Transverse colon (tissue), 4 donors: ENCODE data around the gene PYGM. TPM values are rescaled to one million over a fixed set of nuclear protein-coding genes. Genes with fewer than 3 reads are reported as not detected.
A peak's percentile ranks its signal among the peaks of the same experiment; 100 is the strongest.

Source experiments
- DNase-seq: peaks from one replicate; pipeline ENCODE4 v3.0.0-alpha.2; 2019
- H3K27ac ChIP-seq, 4 donors: fragments of 200-600 bp; sonication (generic); 2 replicates each; pipeline ENCODE4 v1.5.1; 2016 to 2018; ENCODE audit warnings: inconsistent platforms in 4 of 4
- H3K27me3 ChIP-seq: fragments of 200-600 bp; sonication (generic); 2 replicates; pipeline ENCODE4 v1.5.1; 2017; ENCODE audit warnings: inconsistent platforms
- H3K36me3 ChIP-seq, 4 donors: fragments of 200-600 bp; sonication (generic); 2 replicates each; pipeline ENCODE4 v1.5.1; 2017 to 2019; ENCODE audit warnings: inconsistent platforms in 4 of 4
- H3K4me1 ChIP-seq, 4 donors: fragments of 200-600 bp; sonication (generic); 2 replicates each; pipeline ENCODE4 v1.5.1; 2017 to 2020; ENCODE audit warnings: inconsistent platforms in 4 of 4
- H3K4me3 ChIP-seq, 4 donors: fragments of 200-600 bp; sonication (generic); 1 replicate in 1 of 4; 2 replicates in 3 of 4; pipeline versions ENCODE4 v1.5.1 to v1.6.1; 2017 to 2019; ENCODE audit warnings: inconsistent platforms in 4 of 4
- H3K9me3 ChIP-seq, 2 donors: fragments of 200-600 bp; sonication (generic); 2 replicates each; pipeline ENCODE4 v1.5.1; 2017 to 2019; ENCODE audit warnings: inconsistent platforms in 2 of 2
- EP300 ChIP-seq: sonication (generic); formaldehyde crosslinking; IDR thresholded peaks from one replicate; pipeline ENCODE4 v1.6.1; 2017; ENCODE audit warnings: antibody characterized with exemption, low read depth
- POLR2A ChIP-seq: fragments of 450-650 bp; IDR thresholded peaks from one replicate; pipeline ENCODE4 v1.6.1; 2016; ENCODE audit warnings: antibody characterized with exemption, mild to moderate bottlenecking, moderate library complexity
- POLR2AphosphoS5 ChIP-seq, 3 donors: sonication (generic); formaldehyde crosslinking; IDR thresholded peaks; one replicate each; pipeline ENCODE4 v1.6.1; 2016; ENCODE audit warnings: antibody characterized with exemption in 3 of 3
- WGBS, 2 donors: methylation state at CpG; one replicate each; pipeline ENCODE4 v1.1.5; 2018; ENCODE audit warnings: low coverage in 1 of 2; 5-methylcytosine and 5-hydroxymethylcytosine counted together
- in situ Hi-C, 4 donors: fragments of 200-750 bp; cut with MboI; loops; one replicate each; pipeline versions ENCODE4 v1.15.0 to v1.15.1; 2017; ENCODE audit warnings: low sequenced_read_pairs in 3 of 4, low pct_ligation_motif_present in 1 of 4, low pct_unique_long_range_greater_than_20kb in 1 of 4
- intact Hi-C: fragments of 100-400 bp; cut with DNase I; formaldehyde crosslinking; loops from one replicate; pipeline ENCODE4 v1.15.1; 2023; ENCODE audit warnings: low total_unique reads
- total RNA-seq, 4 donors: library from RNA; depleted of rRNA; stranded (reverse); fragments of >200 nt; gene quantifications; one replicate each; pipeline ENCODE4 v1.1.0, GENCODE V29; 2016
- TF ChIP-seq, protein P1 (sequence below), 5 experiments: fragments of 200-600 bp in 3 of 5; fragments of 450-650 bp in 2 of 5; sonication (generic) in 3 of 5; IDR thresholded peaks; 1 replicate in 2 of 5; 2 replicates in 3 of 5; pipeline ENCODE4 v1.5.1; 2016 to 2017; ENCODE audit warnings: antibody characterized with exemption in 5 of 5, inconsistent platforms in 3 of 5, mild to moderate bottlenecking in 2 of 5, moderate library complexity in 1 of 5

PYGM gene
- total RNA-seq, 4 donors from 2014 or later = 1.2 to 7.9 (median 2.2) TPM

DNA sequence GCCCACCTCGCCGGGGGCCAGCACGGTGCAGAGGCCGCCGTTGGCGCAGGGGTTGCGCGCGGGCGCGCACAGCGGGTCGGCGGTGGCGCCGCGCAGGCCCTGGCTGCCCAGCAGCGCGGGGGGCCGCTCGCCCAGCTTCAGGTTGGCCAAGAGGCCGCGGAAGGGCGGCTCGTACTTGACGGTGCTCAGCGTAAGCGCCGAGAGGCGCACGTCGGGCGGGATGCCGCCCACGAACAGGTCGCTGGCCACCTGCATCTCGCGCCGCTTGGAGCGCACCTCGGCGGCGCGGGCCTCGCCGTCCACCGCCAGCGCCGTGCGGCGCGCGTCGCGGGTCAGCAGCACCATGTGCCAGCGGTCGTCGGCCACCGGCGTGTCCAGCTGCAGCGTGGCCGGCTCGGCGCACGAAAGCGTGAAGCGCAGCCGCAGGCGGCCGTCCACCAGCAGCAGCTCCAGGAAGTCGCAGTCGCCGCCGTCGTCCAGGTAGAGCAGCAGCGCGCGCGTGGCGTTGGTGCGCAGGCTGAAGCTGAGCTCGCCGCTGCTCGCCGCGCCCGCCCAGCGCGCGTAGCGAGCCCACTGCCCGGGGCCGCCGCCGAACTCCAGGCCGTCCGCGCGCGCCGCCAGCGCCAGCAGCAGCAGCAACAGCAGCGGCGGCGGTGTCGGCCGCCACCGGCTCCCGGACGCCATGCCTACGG, 46.6 kb downstream of the PYGM start:
- WGBS, 2 donors = 9% methylated on average over 43 of the region's 111 CpGs; no CpG with 5 or more reads in 1 of the 2 donors
- H3K9me3 ChIP-seq = no peaks in the 10 kb centered on the region
- no peaks in the 10 kb centered on the region for H3K36me3 ChIP-seq
- peaks cover 100% of the 10 kb centered on the region for H3K27me3 ChIP-seq
- in situ Hi-C loops (no loop called here), intact Hi-C loops (loop anchor here (5.0 kb wide), 1 partner anchor 1494 kb away; no protein-coding TSS in a partner anchor)
- peak; percentile 26 for DNase-seq
- H3K4me1 ChIP-seq = peaks cover 0 to 13% (median 4%) of the 10 kb centered on the region in 4 donors
- no peak overlapping the region for H3K27ac ChIP-seq
- TF ChIP-seq POLR2AphosphoS5 (IDR thresholded peaks at IDR 0.05) = no peak
- TF ChIP-seq EP300 = no peak
- no peak for TF ChIP-seq POLR2A
- TF ChIP-seq, protein P1, sequence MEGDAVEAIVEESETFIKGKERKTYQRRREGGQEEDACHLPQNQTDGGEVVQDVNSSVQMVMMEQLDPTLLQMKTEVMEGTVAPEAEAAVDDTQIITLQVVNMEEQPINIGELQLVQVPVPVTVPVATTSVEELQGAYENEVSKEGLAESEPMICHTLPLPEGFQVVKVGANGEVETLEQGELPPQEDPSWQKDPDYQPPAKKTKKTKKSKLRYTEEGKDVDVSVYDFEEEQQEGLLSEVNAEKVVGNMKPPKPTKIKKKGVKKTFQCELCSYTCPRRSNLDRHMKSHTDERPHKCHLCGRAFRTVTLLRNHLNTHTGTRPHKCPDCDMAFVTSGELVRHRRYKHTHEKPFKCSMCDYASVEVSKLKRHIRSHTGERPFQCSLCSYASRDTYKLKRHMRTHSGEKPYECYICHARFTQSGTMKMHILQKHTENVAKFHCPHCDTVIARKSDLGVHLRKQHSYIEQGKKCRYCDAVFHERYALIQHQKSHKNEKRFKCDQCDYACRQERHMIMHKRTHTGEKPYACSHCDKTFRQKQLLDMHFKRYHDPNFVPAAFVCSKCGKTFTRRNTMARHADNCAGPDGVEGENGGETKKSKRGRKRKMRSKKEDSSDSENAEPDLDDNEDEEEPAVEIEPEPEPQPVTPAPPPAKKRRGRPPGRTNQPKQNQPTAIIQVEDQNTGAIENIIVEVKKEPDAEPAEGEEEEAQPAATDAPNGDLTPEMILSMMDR (IDR thresholded peaks at IDR 0.05) = no peak
- peak overlapping the region in 2 of 4 donors; percentile 1 to 3 for H3K4me3 ChIP-seq

GRCh38 chr11:64712430-64713015, 47.3 kb downstream of the PYGM start:
- H3K36me3 ChIP-seq = no peaks in the 10 kb centered on the region
- TF ChIP-seq, protein P1 (IDR thresholded peaks at IDR 0.05) = no peak
- TF ChIP-seq POLR2AphosphoS5 (IDR thresholded peaks at IDR 0.05) (no peak), EP300 (no peak), POLR2A (no peak)
- H3K4me1 ChIP-seq = peaks cover 0 to 13% (median 4%) of the 10 kb centered on the region in 4 donors
- 17% methylated on average over 27 of the region's 45 CpGs; no CpG with 5 or more reads in 1 of the 2 donors for WGBS, 2 donors
- DNase-seq = no peak
- peak overlapping the region in 1 of 4 donors; percentile 1 for H3K4me3 ChIP-seq
- in situ Hi-C loops = no loop called here
- intact Hi-C loops = loop anchor here (5.0 kb wide), 1 partner anchor 1495 kb away; no protein-coding TSS in a partner anchor
- H3K27me3 ChIP-seq = peaks cover 100% of the 10 kb centered on the region
- no peak overlapping the region for H3K27ac ChIP-seq
- no peaks in the 10 kb centered on the region for H3K9me3 ChIP-seq

DNA sequence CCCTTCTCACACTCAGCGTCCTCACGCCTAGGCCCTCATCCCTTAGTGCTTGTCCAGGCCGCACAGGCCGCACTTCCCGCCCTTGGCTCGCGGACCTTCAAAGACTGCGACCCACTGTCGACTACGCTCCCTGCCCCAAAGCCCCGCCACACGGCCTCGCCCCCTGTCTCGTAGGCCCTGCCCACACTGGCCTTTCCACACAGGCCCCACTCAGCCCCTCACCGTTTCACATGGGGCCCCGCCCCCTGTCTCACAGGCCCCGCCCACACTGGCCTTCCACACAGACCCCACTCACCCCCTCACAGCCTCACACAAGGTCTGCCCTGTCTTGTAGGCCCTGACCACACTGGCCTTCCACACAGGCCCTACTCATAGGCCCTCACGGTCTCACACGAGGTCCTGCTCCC, 47.8 kb downstream of the PYGM start:
- peaks cover 0 to 13% (median 4%) of the 10 kb centered on the region in 4 donors for H3K4me1 ChIP-seq
- no peaks in the 10 kb centered on the region for H3K9me3 ChIP-seq
- intact Hi-C loops = loop anchor here (5.0 kb wide), 1 partner anchor 1495 kb away; no protein-coding TSS in a partner anchor
- no peak for DNase-seq
- H3K27me3 ChIP-seq = peaks cover 100% of the 10 kb centered on the region
- no peak overlapping the region for H3K4me3 ChIP-seq
- TF ChIP-seq, protein P1 (IDR thresholded peaks at IDR 0.05) = no peak
- WGBS, 2 donors = 50 to 59% methylated on average over 6 to 19 of the region's 19 CpGs
- in situ Hi-C loops = no loop called here
- no peak overlapping the region for H3K27ac ChIP-seq
- H3K36me3 ChIP-seq = no peaks in the 10 kb centered on the region

- no peak for DNase-seq
- WGBS, 2 donors = 27 to 40% methylated on average over 2 to 35 of the region's 46 CpGs
- in situ Hi-C loops = no loop called here
- H3K4me3 ChIP-seq = no peak overlapping the region
- TF ChIP-seq EP300 = no peak
- TF ChIP-seq POLR2AphosphoS5 (IDR thresholded peaks at IDR 0.05) = no peak
- TF ChIP-seq POLR2A = no peak
- TF ChIP-seq, protein P1 (IDR thresholded peaks at IDR 0.05) = no peak
- H3K27me3 ChIP-seq = peaks cover 100% of the 10 kb centered on the region
- peaks cover 0 to 13% (median 4%) of the 10 kb centered on the region in 4 donors for H3K4me1 ChIP-seq
- no peaks in the 10 kb centered on the region for H3K9me3 ChIP-seq
- no peak overlapping the region for H3K27ac ChIP-seq
- H3K36me3 ChIP-seq = no peaks in the 10 kb centered on the region
- intact Hi-C loops = loop anchor here (5.0 kb wide), 1 partner anchor 1496 kb away; no protein-coding TSS in a partner anchor
Observed at GRCh38 chr11:64711138-64711955, 48.4 kb downstream of the PYGM start.
